ENCODE results near the gene CRYBB3.
"Not testable (repeated sequence)": the region's sequence is repeated elsewhere in the genome, so short reads cannot be mapped to it uniquely, and the experiment has no call there.

The CRYBB3 gene

GRCh38 chr22:25174888-25175411 is 24.7 kb upstream of the CRYBB3 start:
- DNase-seq (ENCODE audit: low read depth in 2 of 2), result no peak

DNA sequence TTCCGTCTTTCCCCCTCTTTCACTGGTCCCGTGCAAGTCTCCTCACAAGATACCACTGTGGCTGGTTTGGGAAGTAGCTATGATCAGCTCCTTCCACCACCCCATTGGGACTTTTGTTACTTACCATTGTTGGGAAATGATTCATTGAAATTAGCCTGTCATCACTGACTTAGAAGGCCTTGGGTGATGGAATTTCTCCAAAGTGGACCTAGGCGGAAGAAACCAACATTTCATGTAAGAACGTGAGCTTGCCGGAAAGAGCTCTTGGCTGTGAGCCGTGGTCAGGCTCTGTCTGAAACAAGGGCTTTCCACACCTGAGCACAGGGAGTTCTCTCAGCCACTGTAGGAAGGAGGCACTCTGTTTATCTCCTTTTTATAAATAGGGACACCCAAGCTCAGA is 23.5 kb upstream of the CRYBB3 start:
- DNase-seq (ENCODE audit: low read depth in 2 of 2), result no peak

DNA sequence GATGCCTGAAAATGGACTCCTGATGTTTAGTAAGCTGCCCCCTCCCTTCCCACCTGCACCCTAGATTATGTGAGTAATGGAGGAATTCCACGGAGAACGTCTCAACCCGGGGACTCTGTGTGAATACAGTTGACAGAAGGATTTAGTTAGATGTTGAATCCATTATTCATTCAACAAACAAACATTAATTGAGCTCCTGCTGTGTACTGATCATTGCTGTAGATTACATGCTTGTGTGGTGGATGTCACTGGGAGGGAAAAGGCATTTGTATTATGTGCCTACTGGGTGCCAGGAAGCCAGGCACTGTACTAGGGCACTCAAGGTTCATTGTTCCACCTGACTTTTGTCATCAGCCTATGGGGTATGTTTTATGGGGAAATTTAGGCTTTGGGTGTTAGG is 22.9 kb upstream of the CRYBB3 start:
- DNase-seq (ENCODE audit: low read depth in 2 of 2), result no peak

GRCh38 chr22:25177226-25177625 is 22.4 kb upstream of the CRYBB3 start:
- DNase-seq (ENCODE audit: low read depth in 2 of 2), result no peak

- DNase-seq (ENCODE audit: low read depth in 2 of 2), result no peak
These were observed 21.8 kb upstream of the CRYBB3 start for GRCh38 chr22:25177895-25178294.

- DNase-seq (ENCODE audit: low read depth in 2 of 2), result not testable (repeated sequence)
These were observed 21.3 kb upstream of the CRYBB3 start for GRCh38 chr22:25178348-25178747.

GRCh38 chr22:25178869-25179631 is 20.6 kb upstream of the CRYBB3 start:
- not testable (repeated sequence) for DNase-seq (ENCODE audit: low read depth in 2 of 2)

DNA sequence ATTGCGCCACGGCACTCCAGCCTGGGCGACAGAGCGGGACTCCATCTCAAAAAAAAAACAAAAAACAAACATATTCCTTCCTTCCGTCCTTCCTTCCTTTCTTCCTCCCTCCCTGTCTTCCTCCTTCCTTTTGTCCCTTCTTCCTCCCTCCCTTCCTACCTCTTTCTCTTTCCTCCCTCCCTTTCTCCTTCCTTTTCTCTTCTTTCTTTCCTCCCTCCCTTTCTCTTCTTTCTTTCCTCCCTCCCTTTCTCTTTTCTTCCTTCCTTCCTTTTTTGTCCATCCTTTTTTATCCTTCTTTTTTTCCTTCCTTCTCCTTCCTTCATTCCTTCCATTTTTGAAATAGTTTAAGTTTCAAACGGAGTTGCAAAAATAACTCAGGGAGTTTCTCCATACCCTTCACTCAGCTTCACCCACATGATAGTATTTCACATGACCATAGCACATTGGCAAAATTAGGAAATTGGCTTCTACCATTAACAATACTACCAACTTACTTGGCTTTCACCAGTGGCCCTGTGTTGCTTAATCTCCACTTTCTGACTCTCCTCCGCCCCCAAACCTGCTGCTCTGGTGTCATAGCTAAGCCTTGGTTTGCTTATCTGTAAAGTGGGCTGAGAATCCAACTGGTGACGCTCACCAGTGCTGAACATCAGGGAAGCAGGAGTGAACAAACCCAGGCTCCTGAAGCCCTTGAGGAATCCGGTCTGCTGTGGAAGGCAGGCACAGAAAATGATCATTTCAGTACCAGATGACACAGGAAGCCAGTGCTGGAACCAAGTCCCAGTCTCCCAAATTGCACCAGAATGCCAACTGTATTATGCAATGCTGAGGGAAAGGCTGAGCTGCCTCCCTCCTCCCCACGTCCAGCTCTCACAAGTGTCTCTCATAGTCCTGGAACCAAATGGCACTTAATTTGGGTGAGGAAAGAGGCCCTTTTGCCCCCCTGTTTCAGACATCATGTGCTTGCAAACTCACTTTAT is 17.2 kb upstream of the CRYBB3 start:
- no peak for DNase-seq (ENCODE audit: low read depth in 2 of 2)

DNA sequence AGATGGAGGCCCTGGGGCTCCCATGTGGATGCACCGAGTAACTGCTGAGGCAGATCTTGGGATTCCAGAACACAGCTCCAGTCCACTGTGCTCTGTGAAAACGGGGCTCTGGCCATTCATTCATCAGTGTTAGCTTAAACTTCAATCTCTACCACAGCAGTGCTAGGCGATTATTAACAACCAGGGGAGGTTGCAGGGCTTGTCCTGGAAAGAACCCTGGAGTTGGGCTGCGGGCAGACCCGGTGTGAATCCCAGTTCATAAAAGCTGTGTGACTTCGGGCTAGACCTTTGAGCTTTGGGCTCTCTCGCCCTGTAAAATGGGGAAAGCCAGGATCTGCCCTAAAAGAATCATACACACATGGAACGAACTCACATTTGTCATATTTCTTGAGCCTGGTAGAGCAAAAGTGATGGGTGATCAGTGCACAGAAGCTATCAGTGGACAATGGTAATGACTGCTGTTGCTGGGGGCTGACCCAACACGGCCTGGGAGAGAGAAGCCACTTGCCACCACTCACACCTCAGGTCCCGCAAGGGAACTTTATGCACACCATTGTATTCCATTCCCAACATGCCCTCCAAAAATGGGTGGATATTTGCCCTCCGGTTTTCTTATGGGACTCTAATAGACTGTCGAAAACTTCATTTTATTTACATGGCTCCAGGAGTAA is 15.6 kb upstream of the CRYBB3 start:
- no peak for DNase-seq (ENCODE audit: low read depth in 2 of 2)

DNA sequence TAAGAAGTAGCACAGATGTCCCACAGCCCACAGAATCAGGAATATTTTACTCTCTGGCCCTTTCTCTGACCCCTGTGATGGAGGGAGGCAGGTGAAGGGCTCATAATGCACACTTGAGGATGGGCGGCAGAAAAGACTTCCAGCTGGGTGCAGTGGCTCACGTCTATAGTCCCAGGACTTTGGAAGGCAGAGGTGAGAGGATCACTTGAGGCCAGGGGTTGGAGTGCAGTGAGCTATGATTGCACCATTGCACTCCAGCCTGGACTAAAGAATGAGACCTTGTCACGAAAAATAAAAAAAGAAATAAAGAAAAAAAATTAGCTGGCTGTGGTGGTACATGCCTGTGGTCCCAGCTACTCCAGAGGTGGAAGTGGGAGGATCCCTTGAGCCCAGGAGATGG is 13.5 kb upstream of the CRYBB3 start:
- DNase-seq (ENCODE audit: low read depth in 2 of 2), result no peak

DNA sequence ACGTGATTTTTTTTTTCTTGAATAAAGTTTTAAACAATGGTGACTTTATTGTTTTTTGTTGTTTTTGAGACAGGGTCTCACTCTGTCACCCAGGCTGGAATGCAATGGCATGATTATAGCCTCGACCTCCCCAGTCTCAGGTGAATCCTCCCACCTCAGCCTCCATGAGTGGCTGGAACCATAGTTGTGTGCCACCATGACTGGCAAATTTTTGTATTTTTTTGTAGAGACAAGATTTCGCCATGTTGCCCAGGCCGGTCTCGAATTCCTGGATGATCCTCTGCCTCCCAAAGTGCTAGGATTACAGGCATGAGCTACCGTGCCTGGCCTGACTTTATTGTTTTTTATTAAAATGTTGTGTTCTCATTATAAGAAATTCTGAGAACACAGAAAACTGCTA is 12.2 kb upstream of the CRYBB3 start:
- DNase-seq (ENCODE audit: low read depth in 2 of 2), result no peak

GRCh38 chr22:25192406-25192805 is 7.3 kb upstream of the CRYBB3 start:
- DNase-seq (ENCODE audit: low read depth in 2 of 2), result no peak

GRCh38 chr22:25193130-25193529 is 6.5 kb upstream of the CRYBB3 start:
- no peak for DNase-seq (ENCODE audit: low read depth in 2 of 2)

DNA sequence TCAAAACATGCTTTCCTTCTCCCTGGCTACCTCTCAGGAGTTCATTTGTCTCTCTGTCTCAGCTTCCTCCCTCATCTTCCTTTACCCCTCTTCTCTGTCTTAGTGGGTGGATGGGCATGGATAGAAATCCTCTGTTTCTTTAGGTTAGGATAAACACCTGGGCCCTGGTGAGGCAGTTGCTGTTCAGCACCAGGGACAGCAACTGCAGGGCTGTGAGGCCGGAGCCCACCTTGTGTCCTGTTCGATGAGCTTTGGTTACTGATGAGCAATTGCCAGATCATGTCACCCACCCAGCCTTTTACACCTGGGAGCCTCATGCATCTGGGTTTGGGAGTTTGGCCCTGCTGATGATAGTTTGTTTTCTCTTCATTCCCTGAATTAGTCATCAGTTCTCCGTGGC is 6.1 kb upstream of the CRYBB3 start:
- no peak for DNase-seq (ENCODE audit: low read depth in 2 of 2)

DNA sequence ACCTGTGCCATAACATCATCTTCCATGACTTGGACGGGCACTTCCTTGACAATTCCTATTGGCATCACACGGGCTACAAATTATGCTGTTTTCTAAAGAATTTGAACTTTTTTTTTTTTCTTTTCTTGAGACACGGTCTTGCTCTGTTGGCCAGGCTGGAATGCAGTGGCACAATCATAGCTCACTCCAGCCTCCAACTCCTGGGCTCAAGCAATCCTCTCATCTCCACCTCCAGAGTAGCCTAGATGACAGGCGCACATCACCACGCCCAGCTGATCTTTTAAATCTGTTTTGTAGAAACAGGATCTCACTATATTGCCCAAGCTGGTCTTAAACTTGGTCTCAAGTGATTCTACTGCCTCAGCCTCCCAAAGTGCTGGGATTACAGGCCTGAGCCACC is 3.3 kb upstream of the CRYBB3 start:
- DNase-seq (ENCODE audit: low read depth in 2 of 2), result no peak

DNA sequence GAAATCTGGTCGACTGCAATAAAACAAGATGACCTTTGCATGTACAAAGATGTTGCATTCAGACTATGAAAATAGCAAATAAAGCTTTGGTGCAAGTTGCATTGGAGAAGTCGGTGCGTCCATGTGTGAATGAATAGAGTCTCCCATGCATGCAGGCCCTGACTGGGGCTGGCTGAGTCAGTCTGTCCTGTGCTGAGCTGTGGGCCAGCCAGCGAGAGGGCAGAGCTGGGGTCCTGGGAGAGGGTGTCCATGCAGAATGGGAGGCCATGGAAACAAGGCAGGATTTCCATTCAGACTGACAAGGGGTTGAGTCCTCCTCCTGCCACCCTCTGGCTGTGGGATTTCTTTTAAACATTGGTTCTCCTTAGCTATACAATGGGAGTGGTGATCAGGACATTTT is 2.3 kb upstream of the CRYBB3 start:
- DNase-seq (ENCODE audit: low read depth in 2 of 2), result no peak

GRCh38 chr22:25200967-25201366 is 1.3 kb downstream of the CRYBB3 start:
- DNase-seq (ENCODE audit: low read depth in 2 of 2), result no peak

DNA sequence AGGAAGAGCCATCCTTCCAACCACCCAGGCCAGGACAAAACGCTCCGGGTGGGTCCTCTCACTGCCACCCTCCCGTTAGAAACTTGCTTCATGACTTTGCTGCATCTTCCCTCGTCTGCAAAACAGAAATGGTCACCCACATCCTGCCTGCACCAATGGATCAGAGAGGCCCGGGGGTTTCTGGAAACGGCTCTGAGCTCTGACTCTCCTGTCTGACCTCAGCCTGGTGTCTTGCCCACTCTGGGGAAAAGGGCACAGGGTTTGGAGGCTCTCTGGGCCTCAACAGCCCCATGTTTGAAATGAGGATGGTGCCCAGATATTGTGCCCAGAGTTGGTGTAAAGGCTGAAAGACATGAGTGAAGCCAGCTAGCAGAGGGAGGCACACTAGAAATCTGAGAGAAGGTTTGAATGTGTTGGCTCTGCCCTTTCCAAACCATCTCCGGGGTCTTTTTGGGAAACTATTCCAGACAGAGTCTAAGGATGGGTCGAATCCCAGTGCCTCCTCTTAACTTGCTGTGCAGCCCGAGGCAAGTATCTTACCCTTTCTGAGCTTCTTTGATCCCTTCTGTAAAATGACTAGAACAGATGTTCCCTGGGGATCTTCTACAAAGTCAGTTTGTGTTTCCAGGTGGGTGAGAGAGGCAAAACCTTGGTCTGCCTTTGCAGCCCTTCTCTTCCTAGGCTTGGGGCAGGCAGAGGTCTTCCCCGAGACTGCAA is 2.1 kb downstream of the CRYBB3 start:
- DNase-seq (ENCODE audit: low read depth in 2 of 2), result no peak

- DNase-seq (ENCODE audit: low read depth in 2 of 2), result peak in 1 of 2 experiments; percentile 4
These were observed 2.7 kb downstream of the CRYBB3 start for GRCh38 chr22:25202290-25202921.

- DNase-seq (ENCODE audit: low read depth in 2 of 2), result no peak
These were observed 3.4 kb downstream of the CRYBB3 start for GRCh38 chr22:25203082-25203481.

DNA sequence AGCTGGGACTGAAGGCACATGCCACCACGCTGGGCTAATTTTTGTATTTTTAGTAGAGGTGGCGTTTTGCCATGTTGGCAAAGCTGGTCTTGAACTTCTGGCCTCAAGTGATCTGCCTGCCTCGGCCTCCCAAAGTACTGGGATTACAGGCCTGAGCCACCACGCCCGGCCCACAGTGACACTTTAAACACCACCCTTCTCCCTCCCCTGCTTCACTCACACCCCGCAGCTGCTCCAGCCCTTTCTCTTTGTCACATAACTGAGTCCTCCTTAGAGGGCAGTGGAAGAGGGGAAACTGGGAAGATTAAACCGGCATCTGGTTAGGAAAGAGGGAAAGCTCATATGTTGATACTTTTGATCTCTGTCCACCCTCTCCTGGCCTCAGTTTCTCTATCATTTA is 4.9 kb downstream of the CRYBB3 start:
- DNase-seq (ENCODE audit: low read depth in 2 of 2), result not testable (repeated sequence)

All from fibroblast of skin of left biceps (primary cell).